HepG2 (cell line): ENCODE results near the gene ZMYND8. TPM values are rescaled to one million over a fixed set of nuclear protein-coding genes. Genes with fewer than 3 reads are reported as not detected.

Experiments
- DPF2 ChIP-seq: sonication (generic); formaldehyde crosslinking; IDR thresholded peaks from 2 replicates; pipeline ENCODE4 v1.4.0; 2020; ENCODE audit warnings: mild to moderate bottlenecking, low read depth, missing genetic modification reagents, borderline replicate concordance
- DR1 ChIP-seq: sonication (generic); formaldehyde crosslinking; IDR thresholded peaks from 2 replicates; pipeline ENCODE4 v1.8.0; 2021; ENCODE audit warnings: mild to moderate bottlenecking, missing genetic modification reagents, inconsistent platforms
- GATAD2A ChIP-seq: IDR thresholded peaks from 2 replicates; pipeline ENCODE4 v1.6.1; 2016
- HOXD1 ChIP-seq: sonication (generic); formaldehyde crosslinking; IDR thresholded peaks from 2 replicates; pipeline ENCODE4 v1.5.0; 2020; ENCODE audit warnings: missing genetic modification reagents
- IRF2 ChIP-seq: IDR thresholded peaks from 2 replicates; pipeline ENCODE4 v1.6.1; 2018; ENCODE audit warnings: missing genetic modification reagents, missing compliant biosample characterization
- KDM2A ChIP-seq: sonication (generic); formaldehyde crosslinking; IDR thresholded peaks from 2 replicates; pipeline ENCODE4 v1.4.0; 2020; ENCODE audit warnings: low read depth, missing genetic modification reagents, borderline replicate concordance
- MAZ ChIP-seq, 2 experiments: sonication (generic) in 1 of 2; formaldehyde crosslinking in 1 of 2; IDR thresholded peaks; 2 replicates each; pipeline versions ENCODE4 v1.5.0 to v1.6.1; 2012 to 2020; ENCODE audit warnings: low read depth in 2 of 2, mild to moderate bottlenecking in 2 of 2, borderline replicate concordance in 1 of 2, improper control_type of control experiment in 1 of 2, low read length in 1 of 2, missing genetic modification reagents in 1 of 2, moderate library complexity in 1 of 2
- MEIS2 ChIP-seq: sonication (generic); formaldehyde crosslinking; IDR thresholded peaks from 2 replicates; pipeline ENCODE4 v1.9.0; 2021; ENCODE audit warnings: mild to moderate bottlenecking, missing genetic modification reagents
- NFE2L1 ChIP-seq: sonication (generic); formaldehyde crosslinking; IDR thresholded peaks from 2 replicates; pipeline ENCODE4 v1.4.0; 2020; ENCODE audit warnings: missing genetic modification reagents, mild to moderate bottlenecking, borderline replicate concordance
- NONO ChIP-seq, 2 experiments: fragments of 450-650 bp in 1 of 2; sonication (generic) in 1 of 2; formaldehyde crosslinking in 1 of 2; IDR thresholded peaks in 1 of 2; conservative IDR thresholded peaks in 1 of 2; 2 replicates each; pipeline versions ENCODE4 v1.6.1 to v1.8.0; 2017 to 2022; ENCODE audit warnings: mild to moderate bottlenecking in 1 of 2, missing genetic modification reagents in 1 of 2, moderate library complexity in 1 of 2
- PHF8 ChIP-seq: sonication (generic); formaldehyde crosslinking; IDR thresholded peaks from 2 replicates; pipeline ENCODE4 v1.5.0; 2020; ENCODE audit warnings: missing genetic modification reagents
- POLR2G ChIP-seq: fragments of 200-400 bp; formaldehyde crosslinking; IDR thresholded peaks from 2 replicates; pipeline ENCODE4 v1.6.1; 2018; ENCODE audit warnings: mild to moderate bottlenecking, low read depth, low read length, moderate library complexity
- RAD21 ChIP-seq: fragments of 450-650 bp; formaldehyde crosslinking; IDR thresholded peaks from 2 replicates; pipeline ENCODE4 v1.5.0; 2020; ENCODE audit warnings: mild to moderate bottlenecking
- TP53 ChIP-seq: sonication (generic); formaldehyde crosslinking; conservative IDR thresholded peaks from 2 replicates; pipeline ENCODE4 v1.4.0; 2020; ENCODE audit warnings: missing genetic modification reagents
- ZFP36 ChIP-seq: fragments of 150-350 bp; IDR thresholded peaks from 2 replicates; pipeline ENCODE4 v1.6.1; 2018; ENCODE audit warnings: borderline replicate concordance, low read length, low read depth; ENCODE audit not compliant: partially characterized antibody
- ZNF205 ChIP-seq: IDR thresholded peaks from 2 replicates; pipeline ENCODE4 v1.6.1; 2018; ENCODE audit warnings: missing biosample characterization, missing genetic modification reagents
- ZNF552 ChIP-seq: sonication (generic); formaldehyde crosslinking; IDR thresholded peaks from 2 replicates; pipeline ENCODE4 v1.9.0; 2022; ENCODE audit warnings: missing genetic modification reagents, mild to moderate bottlenecking, borderline replicate concordance
- ZNF720 ChIP-seq: sonication (generic); formaldehyde crosslinking; IDR thresholded peaks from 2 replicates; pipeline ENCODE4 v1.4.0; 2020; ENCODE audit warnings: missing genetic modification reagents
- polyA plus RNA-seq, 8 experiments: library from polyadenylated mRNA; depleted of rRNA in 3 of 8; stranded (reverse) in 7 of 8; unstranded in 1 of 8; fragments of >200 nt; fragmentation: Illumina TruSeq in 4 of 8; extraction: Trizol in 4 of 8; gene quantifications; 2 replicates each; pipeline versions ENCODE4 v1.2.1 to v1.2.3, GENCODE V29; 2011 to 2016; ENCODE audit warnings: low read depth in 4 of 8, missing spikeins in 1 of 8, mixed read lengths in 1 of 8; ENCODE audit not compliant: insufficient read depth in 1 of 8
- total RNA-seq, 5 experiments: library from RNA; depleted of rRNA; stranded (reverse); fragments of >200 nt; fragmentation: Illumina TruSeq; extraction: Trizol; gene quantifications; 2 replicates each; pipeline ENCODE4 v1.2.3, GENCODE V29; 2016; ENCODE audit warnings: low read depth in 1 of 5
- TF ChIP-seq, protein P1 (sequence below): sonication (generic); formaldehyde crosslinking; IDR thresholded peaks from 2 replicates; pipeline ENCODE4 v1.8.0; 2022; ENCODE audit warnings: mild to moderate bottlenecking, missing genetic modification reagents, moderate library complexity
- TF ChIP-seq, protein P2 (sequence below): IDR thresholded peaks from 2 replicates; pipeline ENCODE4 v1.6.1; 2016; ENCODE audit warnings: missing genetic modification reagents, missing compliant biosample characterization
- TF ChIP-seq, protein P3 (sequence below): IDR thresholded peaks from 2 replicates; pipeline ENCODE4 v1.6.1; 2016; ENCODE audit warnings: low read depth, missing genetic modification reagents, missing compliant biosample characterization
- TF ChIP-seq, protein P4 (sequence below): sonication (generic); formaldehyde crosslinking; IDR thresholded peaks from 2 replicates; pipeline ENCODE4 v1.4.0; 2020; ENCODE audit warnings: missing genetic modification reagents, mild to moderate bottlenecking, borderline replicate concordance

The ZMYND8 gene
- total and polyA plus RNA-seq, 2 of the 13 experiments (the other 11 are each of a cell fraction or from before 2014, with no cell fraction given): 53.9 to 84.7 TPM

DNA sequence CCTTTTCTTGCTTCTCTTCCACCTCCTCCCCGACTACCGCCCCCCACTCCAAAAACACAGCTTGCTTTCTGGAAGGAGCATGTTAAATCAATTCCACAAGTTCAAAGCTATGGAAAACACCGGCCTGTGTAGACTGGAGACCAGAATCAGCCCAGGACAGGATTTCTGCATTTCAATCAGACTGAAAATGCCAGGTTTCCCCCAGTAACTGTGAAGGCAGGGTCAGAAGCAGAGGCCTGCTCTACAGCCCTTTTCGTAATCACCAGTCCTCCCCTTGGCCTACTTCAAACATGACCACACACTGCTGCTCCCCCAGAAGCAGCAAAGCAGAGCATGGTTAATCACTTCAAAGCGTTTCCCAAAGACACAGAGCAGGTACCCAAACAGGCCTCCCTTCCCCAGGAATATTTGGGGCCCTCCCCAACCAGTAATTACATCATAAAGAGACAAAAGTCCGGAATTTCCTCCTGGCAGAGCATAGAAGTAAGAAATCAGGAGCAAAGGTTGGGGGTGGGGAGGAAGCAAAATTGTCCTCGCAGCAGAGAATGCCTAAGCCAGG, 38.4 kb downstream of the ZMYND8 start (continued):
- TF ChIP-seq IRF2 (CRISPR knock-in tag): peak; percentile 82
- TF ChIP-seq RAD21 (CRISPR knock-in tag): peak; percentile 7; the same call in 1 of the 2 replicates
- no peak for TF ChIP-seq DR1 (CRISPR knock-in tag)
- TF ChIP-seq KDM2A: no peak; the same call in 1 of the 2 replicates
- TF ChIP-seq, protein P1, sequence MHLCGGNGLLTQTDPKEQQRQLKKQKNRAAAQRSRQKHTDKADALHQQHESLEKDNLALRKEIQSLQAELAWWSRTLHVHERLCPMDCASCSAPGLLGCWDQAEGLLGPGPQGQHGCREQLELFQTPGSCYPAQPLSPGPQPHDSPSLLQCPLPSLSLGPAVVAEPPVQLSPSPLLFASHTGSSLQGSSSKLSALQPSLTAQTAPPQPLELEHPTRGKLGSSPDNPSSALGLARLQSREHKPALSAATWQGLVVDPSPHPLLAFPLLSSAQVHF (CRISPR knock-in tag): peak; percentile 82; the same call in 1 of the 2 replicates
- TF ChIP-seq NFE2L1 (CRISPR knock-in tag): no peak
- peak; percentile 82; the same call in 1 of the 2 replicates for TF ChIP-seq MAZ (IDR thresholded peaks at IDR 0.05; ENCODE audit: borderline replicate concordance, low read depth, low read length)
- peak; percentile 59; the same call in 1 of the 2 replicates for TF ChIP-seq MAZ (CRISPR knock-in tag; IDR thresholded peaks at IDR 0.05; ENCODE audit: low read depth)
- TF ChIP-seq, protein P2, sequence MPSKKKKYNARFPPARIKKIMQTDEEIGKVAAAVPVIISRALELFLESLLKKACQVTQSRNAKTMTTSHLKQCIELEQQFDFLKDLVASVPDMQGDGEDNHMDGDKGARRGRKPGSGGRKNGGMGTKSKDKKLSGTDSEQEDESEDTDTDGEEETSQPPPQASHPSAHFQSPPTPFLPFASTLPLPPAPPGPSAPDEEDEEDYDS (CRISPR knock-in tag): peak; percentile 46; the same call in 1 of the 2 replicates
- no peak for TF ChIP-seq NONO (IDR thresholded peaks at IDR 0.05)
- TF ChIP-seq NONO (CRISPR knock-in tag; conservative IDR thresholded peaks at IDR 0.05): peak; percentile 95
- no peak for TF ChIP-seq ZNF205 (CRISPR knock-in tag)
- TF ChIP-seq ZFP36: no peak
- TF ChIP-seq HOXD1 (CRISPR knock-in tag): no peak; the same call in 1 of the 2 replicates
- peak; percentile 76 for TF ChIP-seq DPF2 (CRISPR knock-in tag)
- peak; percentile 99 for TF ChIP-seq GATAD2A (CRISPR knock-in tag)
- no peak for TF ChIP-seq ZNF552 (CRISPR knock-in tag)
- TF ChIP-seq, protein P3, sequence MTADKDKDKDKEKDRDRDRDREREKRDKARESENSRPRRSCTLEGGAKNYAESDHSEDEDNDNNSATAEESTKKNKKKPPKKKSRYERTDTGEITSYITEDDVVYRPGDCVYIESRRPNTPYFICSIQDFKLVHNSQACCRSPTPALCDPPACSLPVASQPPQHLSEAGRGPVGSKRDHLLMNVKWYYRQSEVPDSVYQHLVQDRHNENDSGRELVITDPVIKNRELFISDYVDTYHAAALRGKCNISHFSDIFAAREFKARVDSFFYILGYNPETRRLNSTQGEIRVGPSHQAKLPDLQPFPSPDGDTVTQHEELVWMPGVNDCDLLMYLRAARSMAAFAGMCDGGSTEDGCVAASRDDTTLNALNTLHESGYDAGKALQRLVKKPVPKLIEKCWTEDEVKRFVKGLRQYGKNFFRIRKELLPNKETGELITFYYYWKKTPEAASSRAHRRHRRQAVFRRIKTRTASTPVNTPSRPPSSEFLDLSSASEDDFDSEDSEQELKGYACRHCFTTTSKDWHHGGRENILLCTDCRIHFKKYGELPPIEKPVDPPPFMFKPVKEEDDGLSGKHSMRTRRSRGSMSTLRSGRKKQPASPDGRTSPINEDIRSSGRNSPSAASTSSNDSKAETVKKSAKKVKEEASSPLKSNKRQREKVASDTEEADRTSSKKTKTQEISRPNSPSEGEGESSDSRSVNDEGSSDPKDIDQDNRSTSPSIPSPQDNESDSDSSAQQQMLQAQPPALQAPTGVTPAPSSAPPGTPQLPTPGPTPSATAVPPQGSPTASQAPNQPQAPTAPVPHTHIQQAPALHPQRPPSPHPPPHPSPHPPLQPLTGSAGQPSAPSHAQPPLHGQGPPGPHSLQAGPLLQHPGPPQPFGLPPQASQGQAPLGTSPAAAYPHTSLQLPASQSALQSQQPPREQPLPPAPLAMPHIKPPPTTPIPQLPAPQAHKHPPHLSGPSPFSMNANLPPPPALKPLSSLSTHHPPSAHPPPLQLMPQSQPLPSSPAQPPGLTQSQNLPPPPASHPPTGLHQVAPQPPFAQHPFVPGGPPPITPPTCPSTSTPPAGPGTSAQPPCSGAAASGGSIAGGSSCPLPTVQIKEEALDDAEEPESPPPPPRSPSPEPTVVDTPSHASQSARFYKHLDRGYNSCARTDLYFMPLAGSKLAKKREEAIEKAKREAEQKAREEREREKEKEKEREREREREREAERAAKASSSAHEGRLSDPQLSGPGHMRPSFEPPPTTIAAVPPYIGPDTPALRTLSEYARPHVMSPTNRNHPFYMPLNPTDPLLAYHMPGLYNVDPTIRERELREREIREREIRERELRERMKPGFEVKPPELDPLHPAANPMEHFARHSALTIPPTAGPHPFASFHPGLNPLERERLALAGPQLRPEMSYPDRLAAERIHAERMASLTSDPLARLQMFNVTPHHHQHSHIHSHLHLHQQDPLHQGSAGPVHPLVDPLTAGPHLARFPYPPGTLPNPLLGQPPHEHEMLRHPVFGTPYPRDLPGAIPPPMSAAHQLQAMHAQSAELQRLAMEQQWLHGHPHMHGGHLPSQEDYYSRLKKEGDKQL (CRISPR knock-in tag): 0 out of 2 replicates have a peak, but pooled peaks have one; percentile 39
- TF ChIP-seq ZNF720 (CRISPR knock-in tag): no peak
- TF ChIP-seq MEIS2 (CRISPR knock-in tag): no peak; the same call in 1 of the 2 replicates
- TF ChIP-seq, protein P4, sequence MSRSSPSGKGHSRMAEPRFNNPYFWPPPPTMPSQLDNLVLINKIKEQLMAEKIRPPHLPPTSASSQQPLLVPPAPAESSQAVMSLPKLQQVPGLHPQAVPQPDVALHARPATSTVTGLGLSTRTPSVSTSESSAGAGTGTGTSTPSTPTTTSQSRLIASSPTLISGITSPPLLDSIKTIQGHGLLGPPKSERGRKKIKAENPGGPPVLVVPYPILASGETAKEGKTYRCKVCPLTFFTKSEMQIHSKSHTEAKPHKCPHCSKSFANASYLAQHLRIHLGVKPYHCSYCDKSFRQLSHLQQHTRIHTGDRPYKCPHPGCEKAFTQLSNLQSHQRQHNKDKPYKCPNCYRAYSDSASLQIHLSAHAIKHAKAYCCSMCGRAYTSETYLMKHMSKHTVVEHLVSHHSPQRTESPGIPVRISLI: 0 out of 2 replicates have a peak, but pooled peaks have one; percentile 48
- no peak; the same call in none of the 2 replicates for TF ChIP-seq POLR2G
- TF ChIP-seq PHF8 (CRISPR knock-in tag): peak; percentile 38; the same call in 1 of the 2 replicates
- 0 out of 2 replicates have a peak, but pooled peaks have one; percentile 15 for TF ChIP-seq TP53 (CRISPR knock-in tag)
